GM12891 (cell line): ENCODE data around the gene KIAA1755.
"Not testable (repeated sequence)": the region's sequence is repeated elsewhere in the genome, so short reads cannot be mapped to it uniquely, and the experiment has no call there.

Experiments used
- DNase-seq: peaks from one replicate; pipeline ENCODE4 v3.0.0; 2011; ENCODE audit warnings: low spot score; ENCODE audit not compliant: insufficient read length
- FAIRE-seq: peaks from 2 replicates; lab custom pipeline; 2011; peaks lifted over from hg19 to GRCh38; lab: Jason Lieb, UNC
- PAX5 ChIP-seq: IDR thresholded peaks from 2 replicates; pipeline ENCODE4 v1.6.1; 2011; ENCODE audit warnings: low read length, moderate library complexity, mild to moderate bottlenecking; ENCODE audit not compliant: insufficient read depth, severe bottlenecking
- POLR2A ChIP-seq: IDR thresholded peaks from 2 replicates; pipeline ENCODE4 v1.6.1; 2011; ENCODE audit warnings: low read depth, low read length, control low read depth
- POLR2AphosphoS5 ChIP-seq: IDR thresholded peaks from 2 replicates; pipeline ENCODE4 v1.6.1; 2011; ENCODE audit warnings: low read depth, low read length, control low read depth
- POU2F2 ChIP-seq: IDR thresholded peaks from 2 replicates; pipeline ENCODE4 v1.6.1; 2011; ENCODE audit warnings: low read depth, mild to moderate bottlenecking, control low read depth, low read length, moderate library complexity
- SPI1 ChIP-seq: IDR thresholded peaks from 2 replicates; pipeline ENCODE4 v1.6.1; 2011; ENCODE audit warnings: low read depth, low read length, control low read depth
- TAF1 ChIP-seq: IDR thresholded peaks from 2 replicates; pipeline ENCODE4 v1.6.1; 2011; ENCODE audit warnings: low read depth, low read length, control low read depth

Gene KIAA1755

DNA sequence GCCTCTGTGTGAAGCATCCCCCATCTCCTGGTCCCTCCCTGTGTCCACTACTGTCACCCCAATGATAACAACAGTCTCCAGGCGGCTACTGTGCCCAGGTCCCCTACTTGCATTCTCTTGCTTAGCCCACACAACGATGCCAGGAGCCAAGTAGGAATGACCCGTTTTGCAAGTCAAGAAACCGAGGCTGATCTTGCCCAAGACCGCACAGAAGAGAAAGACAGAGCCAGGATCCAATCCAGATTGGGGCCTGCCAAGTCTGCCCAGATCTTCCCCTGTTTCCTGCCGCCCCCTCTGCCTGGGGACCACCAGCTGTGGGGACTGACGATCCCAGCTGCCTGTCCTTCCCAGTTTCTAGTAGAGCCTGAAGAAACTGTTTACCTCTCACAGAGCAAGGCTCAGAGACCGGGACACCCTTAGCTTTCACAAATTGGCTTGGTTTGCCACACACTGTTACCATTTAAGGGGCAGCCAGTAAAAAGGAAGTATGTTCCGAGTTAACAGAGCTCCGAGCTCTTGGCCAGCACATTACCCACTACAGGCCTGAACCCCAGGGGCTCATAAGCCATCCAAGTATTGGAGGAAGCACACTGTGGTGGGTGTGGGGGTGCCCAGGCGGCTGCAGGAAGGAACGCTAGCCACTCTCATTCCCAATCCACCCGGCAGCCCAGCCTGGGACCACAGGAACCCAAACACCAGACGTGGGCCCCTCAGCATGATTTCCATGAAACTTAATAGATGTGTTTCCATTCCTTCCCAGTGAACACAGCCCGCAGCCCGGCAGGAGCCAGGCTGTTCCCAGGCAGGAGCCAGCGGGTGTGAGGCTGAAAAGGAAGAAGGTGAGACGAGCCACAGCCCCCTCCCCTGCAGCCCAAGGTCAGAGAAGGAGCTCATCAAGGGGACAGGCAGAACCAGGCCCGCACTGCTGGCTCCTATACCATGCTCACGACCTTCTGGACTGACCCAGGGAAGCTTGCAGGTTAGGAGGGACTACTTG, 7.9 kb downstream of the KIAA1755 start:
- DNase-seq = no peak
- no peak for TF ChIP-seq POU2F2
- no peak for TF ChIP-seq TAF1
- TF ChIP-seq POLR2AphosphoS5 = no peak
- no peak for TF ChIP-seq PAX5
- TF ChIP-seq SPI1 = no peak
- no peak for TF ChIP-seq POLR2A
- no peak for FAIRE-seq

- not testable (repeated sequence) for FAIRE-seq, DNase-seq
Measured at GRCh38 chr20:38251441-38251840, 9.1 kb downstream of the KIAA1755 start.

- FAIRE-seq = no peak
- DNase-seq = no peak
- TF ChIP-seq TAF1 = no peak
- TF ChIP-seq POLR2AphosphoS5 = no peak
- TF ChIP-seq SPI1 = no peak
- TF ChIP-seq PAX5 = no peak
- no peak for TF ChIP-seq POU2F2
- no peak for TF ChIP-seq POLR2A
Measured at GRCh38 chr20:38250609-38251008, 9.9 kb downstream of the KIAA1755 start.

DNA sequence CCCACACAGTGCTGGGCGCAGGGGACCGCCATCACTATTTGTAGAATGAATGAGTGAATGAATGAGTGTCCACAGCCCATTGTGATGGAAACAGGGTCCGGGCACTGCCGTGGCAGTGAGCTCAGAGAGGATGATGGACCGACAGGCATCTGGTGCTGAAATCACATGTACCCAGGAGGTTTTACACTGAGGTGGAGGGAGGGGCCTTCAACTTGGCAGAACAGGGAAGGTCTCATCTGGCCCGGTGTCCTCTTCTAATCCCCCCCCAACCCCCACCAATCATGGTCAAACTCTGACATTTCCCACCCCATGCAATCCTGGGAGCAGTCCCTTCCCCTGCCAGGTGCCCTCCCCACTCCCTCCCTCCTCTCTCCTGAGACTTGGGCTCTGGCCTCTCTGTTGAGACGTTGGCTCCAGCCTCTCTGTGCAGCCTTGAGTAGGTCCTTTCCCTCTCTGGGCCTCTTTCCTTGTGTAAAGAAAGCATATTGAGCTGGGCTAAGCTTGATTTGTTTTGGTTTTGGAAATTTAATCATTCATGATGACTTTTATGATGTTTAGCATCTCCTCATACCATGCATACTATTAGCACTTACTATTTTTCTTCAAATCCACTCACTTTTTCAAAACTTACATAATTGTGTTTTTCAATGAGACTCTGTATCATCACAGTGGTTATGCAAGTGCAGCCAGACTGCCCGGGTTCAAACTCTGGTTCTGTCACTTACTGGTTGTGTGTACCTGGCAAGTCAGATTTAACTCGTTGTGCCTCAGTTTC, 10.8 kb downstream of the KIAA1755 start:
- TF ChIP-seq POLR2AphosphoS5 (no peak), SPI1 (no peak), PAX5 (no peak), TAF1 (no peak), POLR2A (no peak)
- DNase-seq = no peak
- no peak for FAIRE-seq

- FAIRE-seq = no peak
- DNase-seq = no peak
- TF ChIP-seq POLR2AphosphoS5 (no peak), PAX5 (no peak), SPI1 (no peak), POLR2A (no peak), POU2F2 (no peak)
Measured at GRCh38 chr20:38248133-38248532, 12.4 kb downstream of the KIAA1755 start.

DNA sequence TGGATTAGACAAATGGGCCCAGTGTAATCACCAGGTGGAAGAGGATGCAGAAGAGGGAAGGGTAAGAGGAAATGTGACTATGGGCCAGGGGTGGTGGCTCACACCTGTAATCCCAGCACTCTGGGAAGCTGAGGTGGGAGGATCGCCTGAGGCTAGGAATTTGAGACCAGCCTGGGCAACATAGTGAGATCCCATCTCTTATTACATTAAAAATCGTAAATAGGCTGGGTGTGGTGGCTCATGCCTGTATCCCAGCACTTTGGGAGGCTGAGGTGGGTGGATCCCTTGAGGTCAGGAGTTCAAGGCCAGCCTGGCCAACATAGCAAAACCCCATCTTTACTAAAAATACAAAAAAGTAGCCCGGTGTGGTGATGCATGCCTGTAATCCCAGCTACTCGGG, 12.8 kb downstream of the KIAA1755 start:
- not testable (repeated sequence) for FAIRE-seq

DNA sequence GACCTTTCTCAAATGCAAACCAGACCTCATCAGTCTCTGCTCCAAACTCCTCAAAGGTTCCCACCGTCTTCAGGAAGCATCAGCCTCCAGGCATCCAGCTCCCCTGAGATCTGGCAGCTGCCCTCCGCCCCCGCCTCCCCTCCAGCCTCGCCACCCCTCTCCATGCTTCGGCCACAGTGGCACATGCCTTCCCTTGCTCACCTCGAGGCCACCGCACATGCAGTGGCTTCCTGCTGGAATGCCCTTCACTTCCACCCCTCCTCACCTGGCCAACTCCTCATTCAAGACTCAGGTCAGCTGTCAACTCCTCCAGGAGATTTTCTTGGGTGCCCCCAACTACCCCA, 13.4 kb downstream of the KIAA1755 start:
- DNase-seq (no peak), FAIRE-seq (no peak)
- TF ChIP-seq TAF1 (no peak), SPI1 (no peak), POU2F2 (no peak), POLR2A (no peak), PAX5 (no peak), POLR2AphosphoS5 (no peak)

More for the DNA sequence above, 12.8 kb downstream of the KIAA1755 start:
- DNase-seq = not testable (repeated sequence)

DNA sequence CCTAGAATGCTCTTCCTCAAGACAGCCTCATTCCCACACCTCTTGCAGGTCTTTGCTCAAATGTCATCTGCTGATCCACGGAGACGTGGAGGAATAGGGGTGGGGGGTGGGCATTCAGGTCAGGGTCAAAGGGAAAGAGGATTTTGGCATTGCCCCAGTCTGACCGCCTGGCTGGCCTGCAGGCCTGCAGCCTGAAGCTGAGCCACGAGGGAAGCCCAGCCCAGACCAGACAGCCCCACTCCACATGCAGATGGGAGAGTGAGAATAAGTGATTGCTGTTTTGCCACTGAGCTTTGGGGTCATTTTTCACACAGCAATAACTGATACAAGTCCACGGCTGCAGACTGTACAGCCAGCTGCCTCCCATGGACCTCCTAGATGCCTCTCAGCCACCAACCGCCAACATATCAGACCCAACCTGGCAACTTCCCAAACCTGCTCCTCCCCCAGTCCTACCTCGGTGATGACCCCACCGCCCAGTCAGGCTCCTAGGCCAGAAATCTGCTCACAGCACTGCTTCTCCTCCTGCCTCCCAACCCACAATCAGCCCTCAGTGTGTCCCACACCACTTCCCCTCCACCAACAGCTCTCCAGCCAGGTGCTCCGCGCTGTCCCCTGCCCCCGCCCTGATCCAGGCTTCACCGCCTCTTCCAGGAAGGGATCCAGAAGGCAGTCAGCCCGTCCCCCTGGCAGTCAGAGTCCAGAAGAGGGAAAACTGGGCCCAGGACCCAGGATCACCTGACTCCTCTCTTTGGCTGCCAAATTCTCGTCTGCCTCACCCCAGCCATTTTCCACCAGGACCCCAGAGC, 14.0 kb downstream of the KIAA1755 start:
- no peak for FAIRE-seq
- TF ChIP-seq TAF1 = no peak
- TF ChIP-seq SPI1 = no peak
- TF ChIP-seq PAX5 = no peak
- no peak for TF ChIP-seq POU2F2
- TF ChIP-seq POLR2A = no peak
- no peak for TF ChIP-seq POLR2AphosphoS5
- no peak for DNase-seq

GRCh38 chr20:38245753-38246152, 14.8 kb downstream of the KIAA1755 start:
- TF ChIP-seq POLR2AphosphoS5 (no peak), POLR2A (no peak), SPI1 (no peak), POU2F2 (no peak)
- FAIRE-seq = no peak
- DNase-seq = no peak

DNA sequence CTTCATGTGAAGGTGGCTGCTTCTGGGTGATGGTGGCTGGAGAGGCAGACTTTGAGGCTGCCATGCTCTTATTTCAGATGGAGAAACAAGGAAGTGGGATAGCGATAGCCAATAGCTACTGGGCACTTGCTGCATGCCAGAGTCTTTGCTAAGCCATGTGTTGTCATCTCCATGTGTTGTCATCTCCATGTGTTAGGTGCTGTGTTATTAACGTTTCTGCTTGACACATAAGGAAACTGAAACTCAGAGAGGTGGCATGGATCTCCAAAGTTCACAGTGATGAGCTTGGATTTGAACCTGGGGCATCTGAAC, 16.9 kb downstream of the KIAA1755 start:
- TF ChIP-seq SPI1 (no peak), TAF1 (no peak), POLR2AphosphoS5 (no peak), POU2F2 (no peak), PAX5 (no peak), POLR2A (no peak)
- FAIRE-seq (no peak), DNase-seq (no peak)
